Measurements from ENCODE around the gene CHAF1B.

Gene CHAF1B

GRCh38 chr21:36427502-36427901, 42.3 kb downstream of the CHAF1B start:
- TF ChIP-seq CTCF (IDR thresholded peaks at IDR 0.05; ENCODE audit: low read depth, low read length): no peak
- no peak for DNase-seq (ENCODE audit: extremely low read depth, low read depth)

- no peak for TF ChIP-seq CTCF (IDR thresholded peaks at IDR 0.05; ENCODE audit: low read depth, low read length)
- no peak for DNase-seq (ENCODE audit: extremely low read depth, low read depth)
These were observed 43.7 kb downstream of the CHAF1B start for GRCh38 chr21:36428761-36429432.

- TF ChIP-seq CTCF (IDR thresholded peaks at IDR 0.05; ENCODE audit: low read depth, low read length): no peak
- DNase-seq (ENCODE audit: extremely low read depth, low read depth): peak; percentile 88
These were observed 44.9 kb downstream of the CHAF1B start for GRCh38 chr21:36429947-36430546.

- no peak for TF ChIP-seq CTCF (IDR thresholded peaks at IDR 0.05; ENCODE audit: low read depth, low read length)
- no peak for DNase-seq (ENCODE audit: extremely low read depth, low read depth)
These were observed 45.6 kb downstream of the CHAF1B start for GRCh38 chr21:36430841-36431240.

GRCh38 chr21:36431252-36431651, 46.1 kb downstream of the CHAF1B start:
- no peak for TF ChIP-seq CTCF (IDR thresholded peaks at IDR 0.05; ENCODE audit: low read depth, low read length)
- no peak for DNase-seq (ENCODE audit: extremely low read depth, low read depth)

- DNase-seq (ENCODE audit: extremely low read depth, low read depth): no peak
- no peak for TF ChIP-seq CTCF (IDR thresholded peaks at IDR 0.05; ENCODE audit: low read depth, low read length)
These were observed 48.0 kb downstream of the CHAF1B start for GRCh38 chr21:36433059-36433709.

- DNase-seq (ENCODE audit: extremely low read depth, low read depth): no peak
- no peak for TF ChIP-seq CTCF (IDR thresholded peaks at IDR 0.05; ENCODE audit: low read depth, low read length)
These were observed 49.0 kb downstream of the CHAF1B start for GRCh38 chr21:36434144-36434543.
